H1 (cell line): ENCODE measurements around the gene KCNIP3. TPM values are rescaled to one million over a fixed set of nuclear protein-coding genes. Genes with fewer than 3 reads are reported as not detected.

Experiments used
- CTCF ChIA-PET: fragments of 300-600 bp; sonication (Branson Sonifier 250); formaldehyde crosslinking; loops from one replicate; lab custom pipeline; 2021; ENCODE audit not compliant: partially characterized antibody; lab: Charles Lee
- POLR2A ChIA-PET: fragments of 300-600 bp; sonication (Branson Sonifier 250); formaldehyde crosslinking; loops from one replicate; lab custom pipeline; 2021; ENCODE audit warnings: inconsistent platforms; ENCODE audit not compliant: partially characterized antibody; lab: Charles Lee
- DNase-seq, 2 experiments: peaks; one replicate each; pipeline versions ENCODE4 v3.0.0 to v3.0.0-alpha.2; 2010 to 2022; ENCODE audit warnings: low spot score in 2 of 2, low read depth in 1 of 2, mixed read lengths in 1 of 2
- FAIRE-seq: peaks from 2 replicates; lab custom pipeline; 2011; peaks lifted over from hg19 to GRCh38; lab: Jason Lieb, UNC
- H2AFZ ChIP-seq: 2 replicates; pipeline ENCODE4 v1.8.1; 2012; ENCODE audit warnings: low read length, inconsistent platforms
- H2AK5ac ChIP-seq: 2 replicates; pipeline ENCODE4 v1.6.1; 2013; ENCODE audit warnings: low read depth, low read length
- H2BK120ac ChIP-seq: replicated peaks from 2 replicates; pipeline ENCODE3; 2013; ENCODE audit warnings: low read depth, low read length, inconsistent platforms
- H2BK12ac ChIP-seq: 2 replicates; pipeline ENCODE4 v1.6.1; 2013; ENCODE audit warnings: low read depth, low read length
- H2BK15ac ChIP-seq: 2 replicates; pipeline ENCODE4 v1.6.1; 2013; ENCODE audit warnings: low read length
- H2BK20ac ChIP-seq: 2 replicates; pipeline ENCODE4 v1.6.1; 2013; ENCODE audit warnings: low read length
- H2BK5ac ChIP-seq: 2 replicates; pipeline ENCODE4 v1.6.1; 2013; ENCODE audit warnings: low read depth, low read length
- H3K14ac ChIP-seq: 2 replicates; pipeline ENCODE4 v1.6.1; 2013; ENCODE audit warnings: inconsistent platforms; ENCODE audit not compliant: insufficient read length
- H3K18ac ChIP-seq: 2 replicates; pipeline ENCODE4 v1.6.1; 2013; ENCODE audit warnings: low read length; ENCODE audit errors: extremely low read depth
- H3K23ac ChIP-seq: 2 replicates; pipeline ENCODE4 v1.6.1; 2013; ENCODE audit warnings: inconsistent platforms; ENCODE audit not compliant: insufficient read length
- H3K23me2 ChIP-seq: 2 replicates; pipeline ENCODE4 v1.6.1; 2013; ENCODE audit warnings: low read depth, low read length
- H3K27ac ChIP-seq: 2 replicates; pipeline ENCODE4 v1.6.1; 2011; ENCODE audit warnings: low read depth, low read length, inconsistent platforms
- H3K27me3 ChIP-seq, 4 experiments: replicated peaks in 1 of 4; 1 replicate in 1 of 4; 2 replicates in 3 of 4; pipeline versions ENCODE4 v1.6.1 to v1.8.1; 2011 to 2013; ENCODE audit warnings: low read length in 3 of 4, mild to moderate bottlenecking in 3 of 4, inconsistent platforms in 2 of 4, mixed read lengths in 2 of 4, moderate library complexity in 1 of 4; ENCODE audit not compliant: control insufficient read depth in 3 of 4, insufficient read depth in 3 of 4; ENCODE audit errors: extremely low read depth in 1 of 4
- H3K36me3 ChIP-seq, 4 experiments: 2 replicates each; pipeline versions ENCODE4 v1.6.1 to v1.8.1; 2011 to 2013; ENCODE audit warnings: mild to moderate bottlenecking in 4 of 4, low read length in 3 of 4, moderate library complexity in 2 of 4, control low read depth in 1 of 4, inconsistent platforms in 1 of 4; ENCODE audit not compliant: insufficient read depth in 4 of 4, control insufficient read depth in 2 of 4
- H3K4ac ChIP-seq: replicated peaks from 2 replicates; pipeline ENCODE3; 2013; ENCODE audit warnings: low read length, low read depth, mixed read lengths, inconsistent platforms; ENCODE audit not compliant: insufficient read length
- H3K4me1 ChIP-seq, 4 experiments: replicated peaks in 1 of 4; 1 replicate in 1 of 4; 2 replicates in 3 of 4; pipeline versions ENCODE4 v1.6.1 to v1.8.1; 2011 to 2013; ENCODE audit warnings: low read length in 3 of 4, inconsistent platforms in 2 of 4, mixed read lengths in 1 of 4; ENCODE audit not compliant: insufficient read depth in 4 of 4, control insufficient read depth in 3 of 4
- H3K4me2 ChIP-seq, 2 experiments: 2 replicates each; pipeline versions ENCODE4 v1.6.1 to v1.8.1; 2011 to 2013; ENCODE audit warnings: low read depth in 2 of 2, low read length in 2 of 2, control low read depth in 1 of 2, inconsistent platforms in 1 of 2, mild to moderate bottlenecking in 1 of 2; ENCODE audit not compliant: insufficient read depth in 1 of 2
- H3K4me3 ChIP-seq, 4 experiments: fragments of 200-600, 300-600 bp in 1 of 4; sonication (generic), shearing (Covaris generic), sonication (Bioruptor Twin) in 1 of 4; 2 replicates each; pipeline versions ENCODE4 v1.5.1 to v1.8.1; 2011 to 2016; ENCODE audit warnings: low read length in 4 of 4, low read depth in 3 of 4, control low read depth in 2 of 4, inconsistent platforms in 2 of 4, mild to moderate bottlenecking in 2 of 4, mixed read lengths in 1 of 4, moderate library complexity in 1 of 4; ENCODE audit not compliant: insufficient read depth in 2 of 4; ENCODE audit errors: extremely low read depth in 1 of 4
- H3K56ac ChIP-seq: replicated peaks from 2 replicates; pipeline ENCODE3; 2013; ENCODE audit warnings: low read depth, mild to moderate bottlenecking, mixed read lengths, low read length, inconsistent platforms; ENCODE audit not compliant: insufficient read length
- H3K79me1 ChIP-seq: 2 replicates; pipeline ENCODE4 v1.6.1; 2013; ENCODE audit warnings: low read depth, low read length, control low read depth
- H3K79me2 ChIP-seq, 2 experiments: 2 replicates each; pipeline versions ENCODE4 v1.6.1 to v1.8.1; 2012 to 2013; ENCODE audit warnings: low read length in 2 of 2, mild to moderate bottlenecking in 2 of 2, inconsistent platforms in 1 of 2; ENCODE audit not compliant: insufficient read depth in 2 of 2, control insufficient read depth in 1 of 2
- H3K9ac ChIP-seq, 4 experiments: replicated peaks in 1 of 4; 1 replicate in 1 of 4; 2 replicates in 3 of 4; pipeline versions ENCODE4 v1.6.1 to v1.8.1; 2011 to 2013; ENCODE audit warnings: low read depth in 3 of 4, low read length in 3 of 4, control low read depth in 2 of 4, mild to moderate bottlenecking in 2 of 4, moderate library complexity in 2 of 4, inconsistent platforms in 1 of 4; ENCODE audit errors: extremely low read depth in 1 of 4
- H3K9me3 ChIP-seq, 2 experiments: 2 replicates each; pipeline versions ENCODE4 v1.6.1 to v1.8.1; 2012 to 2013; ENCODE audit warnings: mild to moderate bottlenecking in 2 of 2, moderate library complexity in 2 of 2, control low read depth in 1 of 2, inconsistent platforms in 1 of 2, low read depth in 1 of 2, low read length in 1 of 2, mixed read lengths in 1 of 2; ENCODE audit not compliant: insufficient read depth in 2 of 2
- H4K20me1 ChIP-seq, 2 experiments: replicated peaks in 1 of 2; 2 replicates each; pipeline versions ENCODE3 to v1.8.1; 2011 to 2013; ENCODE audit warnings: inconsistent platforms in 2 of 2, low read length in 2 of 2, mild to moderate bottlenecking in 1 of 2; ENCODE audit not compliant: insufficient read depth in 2 of 2, control insufficient read depth in 1 of 2
- H4K5ac ChIP-seq: 2 replicates; pipeline ENCODE4 v1.6.1; 2013; ENCODE audit warnings: low read length, low read depth, mixed read lengths, inconsistent platforms; ENCODE audit not compliant: insufficient read length
- H4K8ac ChIP-seq: 2 replicates; pipeline ENCODE4 v1.8.0; 2013; ENCODE audit warnings: mild to moderate bottlenecking, moderate library complexity, low read length, inconsistent platforms; ENCODE audit not compliant: insufficient read depth; ENCODE audit errors: extremely low read depth
- H4K91ac ChIP-seq: replicated peaks from 2 replicates; pipeline ENCODE3; 2013; ENCODE audit warnings: low read length, mixed read lengths, inconsistent platforms; ENCODE audit not compliant: insufficient read length
- RAD21 ChIP-seq, 2 experiments: IDR thresholded peaks in 1 of 2; conservative IDR thresholded peaks in 1 of 2; 2 replicates each; pipeline ENCODE4 v1.6.1; 2011; ENCODE audit warnings: low read depth in 2 of 2, low read length in 2 of 2, improper control_type of control experiment in 1 of 2, inconsistent platforms in 1 of 2, mild to moderate bottlenecking in 1 of 2, moderate library complexity in 1 of 2
- RFX5 ChIP-seq: IDR thresholded peaks from 2 replicates; pipeline ENCODE4 v1.6.1; 2011; ENCODE audit warnings: low read depth, low read length, improper control_type of control experiment, borderline replicate concordance
- RNF2 ChIP-seq: fragments of 200-900, 300-1000 bp; sonication (generic); IDR thresholded peaks from 2 replicates; pipeline ENCODE4 v1.7.1; 2016; ENCODE audit warnings: borderline replicate concordance, low read depth, mild to moderate bottlenecking, antibody characterized with exemption, low read length; ENCODE audit not compliant: poor library complexity, severe bottlenecking; ENCODE audit errors: missing control alignments
- SAP30 ChIP-seq: fragments of 300-600 bp; sonication (generic); IDR thresholded peaks from 2 replicates; pipeline ENCODE4 v1.7.1; 2012; ENCODE audit warnings: low read length, moderate library complexity, mild to moderate bottlenecking, inconsistent platforms; ENCODE audit not compliant: insufficient read depth, insufficient replicate concordance
- SP4 ChIP-seq: IDR thresholded peaks from 2 replicates; pipeline ENCODE4 v1.6.1; 2012; ENCODE audit warnings: low read length, inconsistent platforms
- SRF ChIP-seq: IDR thresholded peaks from 2 replicates; pipeline ENCODE4 v1.6.1; 2011; ENCODE audit warnings: mild to moderate bottlenecking, low read depth, low read length, moderate library complexity
- TAF7 ChIP-seq: optimal IDR thresholded peaks from 2 replicates; pipeline ENCODE3; 2011; ENCODE audit warnings: low read depth, mild to moderate bottlenecking, inconsistent platforms, low read length, moderate library complexity, borderline replicate concordance
- WGBS, 2 experiments: shearing (Covaris generic) in 1 of 2; methylation state at CpG; one replicate each; pipeline versions ENCODE4 v1.1.6 to v1.1.7; 2013 to 2015; ENCODE audit warnings: low lambda C conversion rate in 2 of 2, mixed read lengths in 2 of 2, inconsistent platforms in 1 of 2, low coverage in 1 of 2, missing lambda C conversion rate in 1 of 2; ENCODE audit not compliant: insufficient replicate concordance in 2 of 2, insufficient coverage in 1 of 2, insufficient read length in 1 of 2; ENCODE audit errors: extremely low coverage in 1 of 2, missing lambda C conversion rate in 1 of 2; 5-methylcytosine and 5-hydroxymethylcytosine counted together
- polyA plus RNA-seq, 7 experiments: library from polyadenylated mRNA; depleted of rRNA in 3 of 7; stranded (reverse) in 5 of 7; unstranded in 2 of 7; fragments of >200 nt in 5 of 7; fragments of 200-250 nt in 2 of 7; gene quantifications; 1 replicate in 5 of 7; 2 replicates in 1 of 7; 4 replicates in 1 of 7; pipeline versions ENCODE4 v1.2.1 to v1.2.3, GENCODE V29; 2011 to 2013; ENCODE audit warnings: missing spikeins in 2 of 7, mixed read lengths in 2 of 7
- total RNA-seq: library from RNA; stranded (reverse); fragmentation: NEBNext Ultra II Directional; extraction: Animal tissue kit (Norgen Biotek cat#: 25700); gene quantifications from 2 replicates; pipeline ENCODE4 v1.2.1, GENCODE V29; 2021

KCNIP3 gene
- total and polyA plus RNA-seq, 2 of the 8 experiments (the other 6 are each of a cell fraction or from before 2014, with no cell fraction given), result 0.33 to 1.9 TPM

DNA sequence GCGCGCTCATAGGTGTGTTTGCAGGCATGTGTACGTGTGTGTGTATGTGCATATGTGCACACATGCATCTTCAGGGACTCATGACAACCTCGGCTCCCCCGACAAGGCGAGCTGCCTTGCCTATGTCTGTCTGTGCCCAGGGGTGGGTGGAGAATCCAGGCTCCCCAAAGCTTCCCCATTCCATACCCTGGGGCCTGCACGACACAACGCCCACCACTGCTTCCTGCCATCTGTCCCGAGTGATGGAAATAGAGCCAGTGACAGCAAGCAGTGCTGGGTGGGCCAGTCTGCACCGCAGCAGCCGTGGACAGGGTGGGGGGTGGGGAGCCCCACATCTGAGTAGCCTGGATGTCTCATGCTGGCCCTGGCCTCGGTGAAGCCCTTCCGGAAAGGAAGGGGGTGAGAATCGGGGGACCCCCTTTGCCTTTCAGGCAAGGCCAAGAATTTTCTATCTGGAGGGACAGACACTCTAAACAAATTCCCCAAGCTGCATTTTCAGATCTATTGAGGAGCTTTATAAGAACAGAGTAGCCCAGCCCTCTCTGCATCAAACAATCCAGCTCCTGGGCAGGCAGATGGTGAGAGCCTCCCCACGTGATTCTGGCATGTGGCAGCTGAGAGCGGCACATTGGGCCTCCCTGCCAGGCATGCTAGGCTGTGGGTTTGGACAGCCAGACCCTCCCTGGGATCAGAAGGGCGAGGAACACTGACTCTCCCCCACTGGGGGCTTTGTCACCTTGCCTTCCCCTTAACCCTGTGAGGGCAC, 4.9 kb downstream of the KCNIP3 start:
- Histone ChIP-seq H3K18ac (no peak overlapping the region), H4K20me1 (no peaks in the 10 kb centered on the region), H3K79me2 (no peaks in the 10 kb centered on the region), H2AK5ac (no peak overlapping the region), H3K23ac (no peak overlapping the region), H4K5ac (no peak overlapping the region), H3K23me2 (no peaks in the 10 kb centered on the region), H3K79me1 (no peaks in the 10 kb centered on the region), H3K4me3 (no peak overlapping the region), H2BK15ac (no peak overlapping the region), H2BK120ac (no peak overlapping the region), H3K4me2 (no peak overlapping the region), H2BK20ac (no peak overlapping the region), H2AFZ (no peak overlapping the region), H3K27me3 (no peaks in the 10 kb centered on the region), H3K36me3 (no peaks in the 10 kb centered on the region), H3K14ac (no peak overlapping the region), H3K4me1 (peaks cover 0 to 5% (median 0%) of the 10 kb centered on the region in 4 experiments; a peak in 1 of 7 replicates), H3K27ac (no peak overlapping the region), H3K4ac (no peak overlapping the region), H4K91ac (no peak overlapping the region), H3K9me3 (peaks cover 49 to 99% of the 10 kb centered on the region in 2 experiments), H2BK5ac (no peak overlapping the region), H3K9ac (no peak overlapping the region), H2BK12ac (no peak overlapping the region), H4K8ac (no peak overlapping the region), H3K56ac (no peak overlapping the region)
- CTCF ChIA-PET, result interaction anchor here (1.8 kb wide), 1 partner anchor 43 kb away, joined by 7 read pairs; no protein-coding TSS in a partner anchor
- DNase-seq, result no peak
- WGBS, 2 experiments, result 85% methylated on average over 12 of the region's 17 CpGs; no CpG with 5 or more reads in 1 of the 2 experiments
- no peak for FAIRE-seq
- POLR2A ChIA-PET, result no interaction called here
- TF ChIP-seq RAD21 (IDR thresholded peaks at IDR 0.05 in 1 of 2, conservative IDR thresholded peaks at IDR 0.05 in 1 of 2; ENCODE audit: low read depth in 2 of 2, low read length in 2 of 2) (no peak), RFX5 (no peak), SP4 (no peak), SAP30 (no peak), SRF (no peak), TAF7 (no peak), RNF2 (no peak)
